Measurements from ENCODE around the gene AEBP1.
"Not testable (repeated sequence)": the region's sequence is repeated elsewhere in the genome, so short reads cannot be mapped to it uniquely, and the experiment has no call there.

AEBP1 gene

GRCh38 chr7:44117801-44118429 is 13.8 kb downstream of the AEBP1 start:
- no peak for DNase-seq (ENCODE audit: low spot score)

GRCh38 chr7:44119829-44120380 is 15.8 kb downstream of the AEBP1 start:
- no peak for DNase-seq (ENCODE audit: low spot score)

- no peak for DNase-seq (ENCODE audit: low spot score)
Measured at GRCh38 chr7:44120395-44120794, 16.2 kb downstream of the AEBP1 start.

GRCh38 chr7:44121761-44122420 is 17.7 kb downstream of the AEBP1 start:
- DNase-seq (ENCODE audit: low spot score), result no peak

GRCh38 chr7:44122529-44122928 is 18.4 kb downstream of the AEBP1 start:
- DNase-seq (ENCODE audit: low spot score), result no peak

GRCh38 chr7:44123190-44124003 is 19.3 kb downstream of the AEBP1 start, which contains the start of gene POLD2:
TSS of gene POLD2 (minus strand) at chr7:44123548. CDS start at chr7:44122053, 1,495 bp downstream.
- peak; percentile 99 for DNase-seq (ENCODE audit: low spot score)

- DNase-seq (ENCODE audit: low spot score), result no peak
Measured at GRCh38 chr7:44124822-44125202, 20.7 kb downstream of the AEBP1 start.

GRCh38 chr7:44126574-44126973 is 22.4 kb downstream of the AEBP1 start:
- not testable (repeated sequence) for DNase-seq (ENCODE audit: low spot score)

- no peak for DNase-seq (ENCODE audit: low spot score)
Measured at GRCh38 chr7:44127161-44127560, 23.0 kb downstream of the AEBP1 start.

GRCh38 chr7:44128721-44129582 is 24.8 kb downstream of the AEBP1 start:
- no peak for DNase-seq (ENCODE audit: low spot score)

GRCh38 chr7:44131173-44132029 is 27.3 kb downstream of the AEBP1 start:
- no peak for DNase-seq (ENCODE audit: low spot score)

GRCh38 chr7:44132039-44132438 is 27.9 kb downstream of the AEBP1 start:
- DNase-seq (ENCODE audit: low spot score), result no peak

GRCh38 chr7:44133295-44133694 is 29.1 kb downstream of the AEBP1 start:
- DNase-seq (ENCODE audit: low spot score), result no peak

GRCh38 chr7:44134943-44135628 is 30.9 kb downstream of the AEBP1 start:
- no peak for DNase-seq (ENCODE audit: low spot score)

- no peak for DNase-seq (ENCODE audit: low spot score)
Measured at GRCh38 chr7:44136731-44137130, 32.6 kb downstream of the AEBP1 start.

GRCh38 chr7:44138698-44139097 is 34.6 kb downstream of the AEBP1 start:
- DNase-seq (ENCODE audit: low spot score), result no peak

- DNase-seq (ENCODE audit: low spot score), result no peak
Measured at GRCh38 chr7:44139311-44140010, 35.3 kb downstream of the AEBP1 start.

GRCh38 chr7:44140341-44140740 is 36.2 kb downstream of the AEBP1 start:
- no peak for DNase-seq (ENCODE audit: low spot score)

- no peak for DNase-seq (ENCODE audit: low spot score)
Measured at GRCh38 chr7:44141221-44141850, 37.2 kb downstream of the AEBP1 start, which contains the start of gene MYL7. TSS of gene MYL7 (minus strand) at chr7:44141332. CDS start at chr7:44141305, 27 bp downstream.

All from D341Med (cell line).